K562 (cell line): ENCODE data around the gene HEXIM2. TPM values are rescaled to one million over a fixed set of nuclear protein-coding genes. Genes with fewer than 3 reads are reported as not detected.

ENCODE experiments used
- ARNT ChIP-seq, 2 experiments: fragments of 450-650 bp; IDR thresholded peaks; 2 replicates each; pipeline ENCODE4 v1.6.1; 2016; ENCODE audit warnings: mild to moderate bottlenecking in 1 of 2
- CSDE1 ChIP-seq, 2 experiments: fragments of 450-650 bp; IDR thresholded peaks; 2 replicates each; pipeline ENCODE4 v1.6.1; 2016; ENCODE audit warnings: mild to moderate bottlenecking in 1 of 2
- CXXC5 ChIP-seq: fragments of 250-450 bp; sonication (Bioruptor Pico); IDR thresholded peaks from 2 replicates; pipeline ENCODE4 v1.8.0; 2022; ENCODE audit warnings: inconsistent platforms, mild to moderate bottlenecking, moderate library complexity
- FOXA3 ChIP-seq, 2 experiments: fragments of 450-650 bp in 1 of 2; sonication (generic) in 1 of 2; formaldehyde crosslinking; IDR thresholded peaks in 1 of 2; conservative IDR thresholded peaks in 1 of 2; 2 replicates each; pipeline versions ENCODE4 v1.4.0 to v1.8.0; 2020 to 2022; ENCODE audit warnings: mild to moderate bottlenecking in 2 of 2, missing genetic modification reagents in 1 of 2
- GATAD2A ChIP-seq: fragments of 450-650 bp; IDR thresholded peaks from 2 replicates; pipeline ENCODE4 v1.6.1; 2017
- ILF3 ChIP-seq: fragments of 450-650 bp; IDR thresholded peaks from 2 replicates; pipeline ENCODE4 v1.6.1; 2018; ENCODE audit warnings: antibody characterized with exemption, mild to moderate bottlenecking, moderate library complexity, borderline replicate concordance
- NR3C1 ChIP-seq: sonication (generic); formaldehyde crosslinking; IDR thresholded peaks from 2 replicates; pipeline ENCODE4 v1.8.1; 2022; ENCODE audit warnings: missing genetic modification reagents
- PCBP1 ChIP-seq: fragments of 200-400 bp; formaldehyde crosslinking; IDR thresholded peaks from 2 replicates; pipeline ENCODE4 v1.6.1; 2018; ENCODE audit warnings: mild to moderate bottlenecking, low read depth, low read length; ENCODE audit not compliant: poor library complexity, severe bottlenecking
- RAD21 ChIP-seq, 2 experiments: fragments of 250-450 bp in 1 of 2; fragments of 450-650 bp in 1 of 2; sonication (Bioruptor Pico) in 1 of 2; formaldehyde crosslinking in 1 of 2; IDR thresholded peaks in 1 of 2; conservative IDR thresholded peaks in 1 of 2; 2 replicates each; pipeline versions ENCODE4 v1.4.0 to v1.8.0; 2020 to 2022; ENCODE audit warnings: mild to moderate bottlenecking in 2 of 2, moderate library complexity in 1 of 2
- RFX7 ChIP-seq: fragments of 250-450 bp; sonication (Bioruptor Pico); IDR thresholded peaks from 2 replicates; pipeline ENCODE4 v1.5.1; 2021; ENCODE audit warnings: mild to moderate bottlenecking
- SIN3A ChIP-seq, 2 experiments: fragments of 150-350 bp in 1 of 2; IDR thresholded peaks; 2 replicates each; pipeline ENCODE4 v1.6.1; 2011 to 2016; ENCODE audit warnings: borderline replicate concordance in 2 of 2, low read depth in 2 of 2, low read length in 2 of 2, mild to moderate bottlenecking in 2 of 2, moderate library complexity in 2 of 2; ENCODE audit not compliant: control insufficient read depth in 1 of 2
- SMARCA5 ChIP-seq: fragments of 450-650 bp; IDR thresholded peaks from 2 replicates; pipeline ENCODE4 v1.6.1; 2016
- SMC3 ChIP-seq: conservative IDR thresholded peaks from 2 replicates; pipeline ENCODE4 v1.6.1; 2011; ENCODE audit warnings: low read depth, low read length, improper control_type of control experiment; ENCODE audit not compliant: insufficient read depth
- TAF7 ChIP-seq: fragments of 450-650 bp; IDR thresholded peaks from 2 replicates; pipeline ENCODE4 v1.6.1; 2016; ENCODE audit warnings: missing genetic modification characterization, missing compliant biosample characterization
- TCF7 ChIP-seq: sonication (generic); IDR thresholded peaks from 2 replicates; pipeline ENCODE4 v1.6.1; 2016; ENCODE audit warnings: antibody characterized with exemption, borderline replicate concordance
- UBTF ChIP-seq, 2 experiments: IDR thresholded peaks; 2 replicates each; pipeline ENCODE4 v1.6.1; 2012; ENCODE audit warnings: improper control_type of control experiment in 2 of 2, low read depth in 2 of 2, low read length in 2 of 2, borderline replicate concordance in 1 of 2
- ZBTB8A ChIP-seq: fragments of 450-650 bp; IDR thresholded peaks from 2 replicates; pipeline ENCODE4 v1.6.1; 2018; ENCODE audit warnings: mild to moderate bottlenecking, moderate library complexity; ENCODE audit not compliant: partially characterized antibody
- ZNF174 ChIP-seq: fragments of 250-450 bp; sonication (Bioruptor Pico); IDR thresholded peaks from 2 replicates; pipeline ENCODE4 v1.4.0; 2020; ENCODE audit warnings: mild to moderate bottlenecking
- ZNF24 ChIP-seq: fragments of 450-650 bp; IDR thresholded peaks from 2 replicates; pipeline ENCODE4 v1.6.1; 2016
- ZNF263 ChIP-seq: sonication (generic); formaldehyde crosslinking; IDR thresholded peaks from 2 replicates; pipeline ENCODE4 v1.8.0; 2022; ENCODE audit warnings: mild to moderate bottlenecking, missing genetic modification reagents, borderline replicate concordance
- ZNF717 ChIP-seq: fragments of 250-450 bp; sonication (Bioruptor Pico); IDR thresholded peaks from 2 replicates; pipeline ENCODE4 v1.5.0; 2021
- polyA plus RNA-seq, 8 experiments: library from polyadenylated mRNA; depleted of rRNA in 4 of 8; stranded (reverse) in 5 of 8; unstranded in 3 of 8; fragments of >200 nt; fragmentation: Nextera tagmentation in 2 of 8; fragmentation: Illumina TruSeq in 1 of 8; extraction: Ambion mirVana in 2 of 8; extraction: Trizol in 1 of 8; gene quantifications; 2 replicates each; pipeline versions ENCODE4 v1.2.1 to v1.2.3, GENCODE V29; 2011 to 2014; ENCODE audit warnings: inconsistent platforms in 1 of 8, missing spikeins in 1 of 8
- total RNA-seq, 7 experiments: library from RNA; depleted of rRNA in 6 of 7; stranded (reverse); fragments of >200 nt in 6 of 7; fragmentation: Illumina TruSeq in 2 of 7; extraction: Trizol in 2 of 7; gene quantifications; 2 replicates each; pipeline versions ENCODE4 v1.2.1 to v1.2.3, GENCODE V29; 2011 to 2021; ENCODE audit warnings: low replicate concordance in 1 of 7
- TF ChIP-seq, protein P1 (sequence below), 2 experiments: fragments of 250-450 bp in 1 of 2; fragments of 450-650 bp in 1 of 2; sonication (Bioruptor Pico) in 1 of 2; IDR thresholded peaks; 2 replicates each; pipeline versions ENCODE4 v1.6.1 to v1.8.0; 2016 to 2021; ENCODE audit warnings: mild to moderate bottlenecking in 2 of 2, moderate library complexity in 2 of 2, missing compliant biosample characterization in 1 of 2, missing genetic modification characterization in 1 of 2
- TF ChIP-seq, protein P2 (sequence below): fragments of 450-650 bp; formaldehyde crosslinking; IDR thresholded peaks from 2 replicates; pipeline ENCODE4 v1.4.0; 2020; ENCODE audit warnings: mild to moderate bottlenecking, mixed read lengths

Gene HEXIM2
- total and polyA plus RNA-seq, 9 of the 15 experiments (the other 6 are each of a cell fraction or from before 2014, with no cell fraction given) = 0.69 to 3.4 (median 1.1) TPM; not detected in 2

DNA sequence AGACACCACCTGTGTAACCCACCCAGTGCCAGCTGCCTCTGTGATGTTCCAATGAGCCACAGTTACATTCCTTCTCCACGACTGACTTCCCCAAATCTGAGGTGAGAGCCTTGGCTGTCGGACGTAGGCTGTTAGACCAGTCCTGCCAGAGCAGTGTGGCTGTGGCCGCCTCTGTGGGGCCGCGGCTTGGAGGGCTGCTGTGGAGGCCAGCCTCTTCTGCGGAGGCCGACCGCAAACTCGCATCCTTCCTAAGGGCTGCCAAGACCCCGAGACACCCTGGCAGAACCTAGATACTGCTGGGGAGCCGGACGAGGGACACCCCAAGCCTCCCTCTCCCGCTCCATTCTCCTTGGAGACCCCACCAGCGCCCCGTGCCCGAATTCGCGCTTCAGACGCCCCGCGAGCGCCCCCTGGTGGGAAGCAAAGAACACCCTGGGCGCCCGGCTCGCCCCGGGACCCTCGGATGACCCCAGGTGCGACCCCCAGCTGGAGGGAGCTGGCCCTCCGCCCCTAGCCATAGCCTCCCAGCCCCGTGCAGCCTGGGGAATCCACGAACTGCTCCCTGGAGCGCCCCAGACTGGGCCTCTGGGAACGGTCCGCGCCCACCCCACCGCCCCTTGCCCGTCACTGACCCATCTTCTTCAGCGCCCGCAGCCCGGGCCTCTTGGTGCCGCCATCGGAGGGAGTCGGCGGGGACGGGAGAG lies 29.9 kb upstream of the HEXIM2 start (continued):
- TF ChIP-seq CXXC5 (CRISPR knock-in tag) = 0 out of 2 replicates have a peak, but pooled peaks have one; percentile 42
- no peak for TF ChIP-seq ZBTB8A
- TF ChIP-seq FOXA3 (CRISPR knock-in tag; conservative IDR thresholded peaks at IDR 0.05 in 1 of 2, IDR thresholded peaks at IDR 0.05 in 1 of 2) = no peak
- TF ChIP-seq ZNF24 = 0 out of 2 replicates have a peak, but pooled peaks have one; percentile 10
- peak; percentile 81; the same call in 1 of the 2 replicates for TF ChIP-seq SMARCA5
- TF ChIP-seq TCF7 = 0 out of 2 replicates have a peak, but pooled peaks have one; percentile 16
- TF ChIP-seq ILF3 = no peak; the same call in 1 of the 2 replicates
- TF ChIP-seq CSDE1 (IDR thresholded peaks at IDR 0.05) = no peak
- TF ChIP-seq GATAD2A = peak; percentile 85
- peak; percentile 81 for TF ChIP-seq PCBP1
- TF ChIP-seq ZNF263 = no peak
- no peak for TF ChIP-seq TAF7
- no peak for TF ChIP-seq RFX7 (CRISPR knock-in tag)
- no peak for TF ChIP-seq ZNF174 (CRISPR knock-in tag)
- TF ChIP-seq, protein P1, sequence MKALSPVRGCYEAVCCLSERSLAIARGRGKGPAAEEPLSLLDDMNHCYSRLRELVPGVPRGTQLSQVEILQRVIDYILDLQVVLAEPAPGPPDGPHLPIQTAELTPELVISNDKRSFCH (CRISPR knock-in tag; IDR thresholded peaks at IDR 0.05) = no peak
- TF ChIP-seq, protein P1 (tag; IDR thresholded peaks at IDR 0.05) = no peak
- no peak for TF ChIP-seq ARNT (IDR thresholded peaks at IDR 0.05)
- TF ChIP-seq, protein P2, sequence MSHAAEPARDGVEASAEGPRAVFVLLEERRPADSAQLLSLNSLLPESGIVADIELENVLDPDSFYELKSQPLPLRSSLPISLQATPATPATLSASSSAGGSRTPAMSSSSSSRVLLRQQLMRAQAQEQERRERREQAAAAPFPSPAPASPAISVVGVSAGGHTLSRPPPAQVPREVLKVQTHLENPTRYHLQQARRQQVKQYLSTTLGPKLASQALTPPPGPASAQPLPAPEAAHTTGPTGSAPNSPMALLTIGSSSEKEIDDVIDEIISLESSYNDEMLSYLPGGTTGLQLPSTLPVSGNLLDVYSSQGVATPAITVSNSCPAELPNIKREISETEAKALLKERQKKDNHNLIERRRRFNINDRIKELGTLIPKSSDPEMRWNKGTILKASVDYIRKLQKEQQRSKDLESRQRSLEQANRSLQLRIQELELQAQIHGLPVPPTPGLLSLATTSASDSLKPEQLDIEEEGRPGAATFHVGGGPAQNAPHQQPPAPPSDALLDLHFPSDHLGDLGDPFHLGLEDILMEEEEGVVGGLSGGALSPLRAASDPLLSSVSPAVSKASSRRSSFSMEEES = no peak
- TF ChIP-seq SMC3 = 0 out of 2 replicates have a peak, but pooled peaks have one; percentile 9
- TF ChIP-seq SIN3A (IDR thresholded peaks at IDR 0.05; ENCODE audit: borderline replicate concordance in 2 of 2, control insufficient read depth in 1 of 2, low read depth in 2 of 2, low read length in 2 of 2) = peak in 1 of 2 experiments; percentile 48; a peak in 1 of 4 replicates
- peak; percentile 60 to 80 for TF ChIP-seq RAD21 (CRISPR knock-in tag; conservative IDR thresholded peaks at IDR 0.05 in 1 of 2, IDR thresholded peaks at IDR 0.05 in 1 of 2)
- no peak for TF ChIP-seq ZNF717 (CRISPR knock-in tag)
- 0 out of 4 replicates have a peak, but pooled peaks have one; percentile 40 to 42 for TF ChIP-seq UBTF (IDR thresholded peaks at IDR 0.05; ENCODE audit: borderline replicate concordance in 1 of 2, low read depth in 2 of 2, low read length in 2 of 2)
- no peak for TF ChIP-seq NR3C1 (CRISPR knock-in tag)
